ENCODE data around the gene KLRF2.
"Not testable (repeated sequence)": the region's sequence is repeated elsewhere in the genome, so short reads cannot be mapped to it uniquely, and the experiment has no call there.

Gene KLRF2

GRCh38 chr12:9881246-9881645, at the start of gene KLRF2:
TSS of gene KLRF2 (plus strand) at chr12:9881489. CDS start at chr12:9881596, 107 bp downstream.
- no peak for DNase-seq

- no peak for DNase-seq
These were observed 49.6 kb upstream of the KLRF2 start for GRCh38 chr12:9831720-9832119.

- DNase-seq: no peak
These were observed 37.9 kb upstream of the KLRF2 start for GRCh38 chr12:9843407-9843806.

GRCh38 chr12:9848899-9849298, 32.4 kb upstream of the KLRF2 start:
- DNase-seq: no peak

GRCh38 chr12:9851050-9851449, 30.2 kb upstream of the KLRF2 start:
- DNase-seq: no peak

GRCh38 chr12:9851927-9852326, 29.4 kb upstream of the KLRF2 start:
- DNase-seq: no peak

- no peak for DNase-seq
These were observed 25.1 kb upstream of the KLRF2 start for GRCh38 chr12:9856151-9856550.

GRCh38 chr12:9856894-9857293, 24.4 kb upstream of the KLRF2 start:
- no peak for DNase-seq

- no peak for DNase-seq
These were observed 23.2 kb upstream of the KLRF2 start for GRCh38 chr12:9858135-9858534.

GRCh38 chr12:9864913-9865675, 16.2 kb upstream of the KLRF2 start:
- no peak for DNase-seq

- DNase-seq: no peak
These were observed 14.4 kb upstream of the KLRF2 start for GRCh38 chr12:9866860-9867269.

GRCh38 chr12:9867531-9867930, 13.8 kb upstream of the KLRF2 start:
- no peak for DNase-seq

- no peak for DNase-seq
These were observed 12.9 kb upstream of the KLRF2 start for GRCh38 chr12:9868311-9868801.

- DNase-seq: no peak
These were observed 12.4 kb upstream of the KLRF2 start for GRCh38 chr12:9868951-9869306.

- DNase-seq: no peak
These were observed 11.8 kb upstream of the KLRF2 start, which contains the start of gene CLEC2B for GRCh38 chr12:9869307-9870161. TSS of gene CLEC2B (minus strand) at chr12:9869354.

- DNase-seq: no peak
These were observed 10.9 kb upstream of the KLRF2 start for GRCh38 chr12:9870286-9870866.

- DNase-seq: no peak
These were observed 9.1 kb upstream of the KLRF2 start for GRCh38 chr12:9872162-9872561.

- DNase-seq: no peak
These were observed 8.5 kb upstream of the KLRF2 start for GRCh38 chr12:9872742-9873141.

- not testable (repeated sequence) for DNase-seq
These were observed 5.2 kb upstream of the KLRF2 start for GRCh38 chr12:9876120-9876519.

- no peak for DNase-seq
These were observed 684 bp upstream of the KLRF2 start for GRCh38 chr12:9880532-9881078.

- DNase-seq: no peak
These were observed 699 bp downstream of the KLRF2 start for GRCh38 chr12:9881988-9882387.

GRCh38 chr12:9883175-9883574, 1.9 kb downstream of the KLRF2 start:
- no peak for DNase-seq

- no peak for DNase-seq
These were observed 7.5 kb downstream of the KLRF2 start for GRCh38 chr12:9888665-9889273.
